ENCODE measurements around the gene CNEP1R1. TPM values are rescaled to one million over a fixed set of nuclear protein-coding genes. Genes with fewer than 3 reads are reported as not detected.

Gene CNEP1R1
- 10 to 100 TPM; 17.8 to 19.2 TPM for total RNA-seq
- long read RNA-seq, transcript CNEP1R1-203 (7 exons, 2,965 nt) = minor isoform, 15 of 44 reads
- long read RNA-seq, transcript CNEP1R1-202 (6 exons, 2,117 nt) = major isoform, 22 of 44 reads
- long read RNA-seq, partial matches to known transcripts = 3 of 44 reads
- long read RNA-seq, other reads (novel, unspliced or antisense) = 2 of 44 reads

GRCh38 chr16:50024684-50025536, at the start of gene CNEP1R1:
Gene CNEP1R1, plus strand, starts transcription at chr16:50025225. Its CDS starts 91 bp downstream, at chr16:50025316.
- intact Hi-C loops (cut with DNase I, micrococcal nuclease) = loop anchor here in 1 of 2 donors (2.0 to 10.0 kb wide), 3 partner anchors 186 to 640 kb away; partner anchors contain the start of gene BRD7
- DNase-seq = peak; percentile 94 to 95

GRCh38 chr16:49977427-49977826, 47.6 kb upstream of the CNEP1R1 start:
- intact Hi-C loops (cut with DNase I, micrococcal nuclease) = no loop called here
- ATAC-seq = no peak

More at GRCh38 chr16:50024684-50025536, at the start of gene CNEP1R1:
- ATAC-seq = peak; percentile 99

GRCh38 chr16:49978569-49979326, 46.3 kb upstream of the CNEP1R1 start:
- intact Hi-C loops (cut with DNase I, micrococcal nuclease) = no loop called here
- DNase-seq (no peak), ATAC-seq (no peak)

More at GRCh38 chr16:49977427-49977826, 47.6 kb upstream of the CNEP1R1 start:
- no peak for DNase-seq

- DNase-seq (no peak), ATAC-seq (no peak)
- intact Hi-C loops (cut with DNase I, micrococcal nuclease) = no loop called here
Measured at GRCh38 chr16:49980166-49980565, 44.9 kb upstream of the CNEP1R1 start.

GRCh38 chr16:49986351-49987124, 38.5 kb upstream of the CNEP1R1 start:
- ATAC-seq (no peak), DNase-seq (no peak)
- intact Hi-C loops (cut with DNase I, micrococcal nuclease) = no loop called here

- intact Hi-C loops (cut with DNase I, micrococcal nuclease) = no loop called here
- no peak for ATAC-seq
- no peak for DNase-seq
Measured at GRCh38 chr16:49987381-49987780, 37.6 kb upstream of the CNEP1R1 start.

- ATAC-seq (no peak), DNase-seq (no peak)
- intact Hi-C loops (cut with DNase I, micrococcal nuclease) = no loop called here
Measured at GRCh38 chr16:49992825-49993224, 32.2 kb upstream of the CNEP1R1 start.

- intact Hi-C loops (cut with DNase I, micrococcal nuclease) = no loop called here
- no peak for DNase-seq
- ATAC-seq = no peak
Measured at GRCh38 chr16:49993579-49993978, 31.4 kb upstream of the CNEP1R1 start.

- DNase-seq (no peak), ATAC-seq (no peak)
- intact Hi-C loops (cut with DNase I, micrococcal nuclease) = no loop called here
Measured at GRCh38 chr16:49994006-49994405, 31.0 kb upstream of the CNEP1R1 start.

- DNase-seq (no peak), ATAC-seq (no peak)
- intact Hi-C loops (cut with DNase I, micrococcal nuclease) = no loop called here
Measured at GRCh38 chr16:49995720-49996119, 29.3 kb upstream of the CNEP1R1 start.

GRCh38 chr16:49997721-49998251, 27.2 kb upstream of the CNEP1R1 start:
- ATAC-seq (no peak), DNase-seq (no peak)
- intact Hi-C loops (cut with DNase I, micrococcal nuclease) = no loop called here

- DNase-seq = no peak
- intact Hi-C loops (cut with DNase I, micrococcal nuclease) = no loop called here
- no peak for ATAC-seq
Measured at GRCh38 chr16:49998991-49999390, 26.0 kb upstream of the CNEP1R1 start.

GRCh38 chr16:50001144-50001543, 23.9 kb upstream of the CNEP1R1 start:
- ATAC-seq (no peak), DNase-seq (no peak)
- intact Hi-C loops (cut with DNase I, micrococcal nuclease) = no loop called here

GRCh38 chr16:50002190-50002589, 22.8 kb upstream of the CNEP1R1 start:
- intact Hi-C loops (cut with DNase I, micrococcal nuclease) = no loop called here
- DNase-seq = no peak
- no peak for ATAC-seq

- ATAC-seq (no peak), DNase-seq (no peak)
- intact Hi-C loops (cut with DNase I, micrococcal nuclease) = no loop called here
Measured at GRCh38 chr16:50004239-50004638, 20.8 kb upstream of the CNEP1R1 start.

GRCh38 chr16:50006964-50007363, 18.1 kb upstream of the CNEP1R1 start:
- intact Hi-C loops (cut with DNase I, micrococcal nuclease) = no loop called here
- ATAC-seq = no peak

GRCh38 chr16:50007744-50008143, 17.3 kb upstream of the CNEP1R1 start:
- DNase-seq (no peak), ATAC-seq (no peak)
- intact Hi-C loops (cut with DNase I, micrococcal nuclease) = no loop called here

More at GRCh38 chr16:50006964-50007363, 18.1 kb upstream of the CNEP1R1 start:
- no peak for DNase-seq

GRCh38 chr16:50010212-50010611, 14.8 kb upstream of the CNEP1R1 start:
- no peak for ATAC-seq
- intact Hi-C loops (cut with DNase I, micrococcal nuclease) = no loop called here

GRCh38 chr16:50011707-50012106, 13.3 kb upstream of the CNEP1R1 start:
- DNase-seq (no peak), ATAC-seq (no peak)

More at GRCh38 chr16:50010212-50010611, 14.8 kb upstream of the CNEP1R1 start:
- DNase-seq = no peak

More at GRCh38 chr16:50011707-50012106, 13.3 kb upstream of the CNEP1R1 start:
- intact Hi-C loops (cut with DNase I, micrococcal nuclease) = no loop called here

All from left colon (tissue), 2 donors.